Esophagus muscularis mucosa (tissue), 4 donors: ENCODE data around the gene RHOBTB1. TPM values are rescaled to one million over a fixed set of nuclear protein-coding genes. Genes with fewer than 3 reads are reported as not detected.

Experiments
- DNase-seq: peaks from one replicate; pipeline ENCODE4 v3.0.0-alpha.2; 2017; ENCODE audit errors: extremely low spot score
- H3K27ac ChIP-seq, 4 donors: fragments of 200-600 bp; sonication (generic); replicated peaks in 1 of 4; 1 replicate in 3 of 4; 2 replicates in 1 of 4; pipeline ENCODE4 v1.5.1; 2016 to 2019; ENCODE audit warnings: mild to moderate bottlenecking in 1 of 4
- H3K27me3 ChIP-seq, 4 donors: fragments of 200-600 bp; sonication (generic); one replicate each; pipeline versions ENCODE4 v1.5.1 to v1.6.0; 2016 to 2019
- H3K36me3 ChIP-seq, 4 donors: fragments of 200-600 bp; sonication (generic); one replicate each; pipeline ENCODE4 v1.5.1; 2016 to 2019
- H3K4me1 ChIP-seq, 4 donors: fragments of 200-600 bp; sonication (generic); one replicate each; pipeline ENCODE4 v1.5.1; 2016 to 2019
- H3K4me3 ChIP-seq, 4 donors: fragments of 200-600 bp; sonication (generic); 1 replicate in 2 of 4; 2 replicates in 2 of 4; pipeline ENCODE4 v1.5.1; 2016 to 2019; ENCODE audit warnings: mild to moderate bottlenecking in 4 of 4, moderate library complexity in 1 of 4
- H3K9me3 ChIP-seq, 4 donors: fragments of 200-600 bp; sonication (generic); 1 replicate in 3 of 4; 2 replicates in 1 of 4; pipeline ENCODE4 v1.5.1; 2016 to 2019
- CTCF ChIP-seq, 3 experiments: fragments of 200-600 bp in 2 of 3; fragments of 450-650 bp in 1 of 3; sonication (generic) in 2 of 3; IDR thresholded peaks; one replicate each; pipeline ENCODE4 v1.5.1; 2017 to 2019; ENCODE audit warnings: antibody characterized with exemption in 3 of 3, mild to moderate bottlenecking in 2 of 3, moderate library complexity in 1 of 3
- EP300 ChIP-seq: sonication (generic); formaldehyde crosslinking; IDR thresholded peaks from one replicate; pipeline ENCODE4 v1.6.1; 2017; ENCODE audit warnings: antibody characterized with exemption
- POLR2A ChIP-seq: fragments of 450-650 bp; IDR thresholded peaks from one replicate; pipeline ENCODE4 v1.6.1; 2017; ENCODE audit warnings: antibody characterized with exemption, moderate library complexity, mild to moderate bottlenecking, low read depth
- POLR2AphosphoS5 ChIP-seq, 2 donors: sonication (generic); formaldehyde crosslinking; IDR thresholded peaks; one replicate each; pipeline ENCODE4 v1.6.1; 2017; ENCODE audit warnings: antibody characterized with exemption in 2 of 2
- WGBS: methylation state at CpG from one replicate; pipeline ENCODE4 v1.1.5; 2018; 5-methylcytosine and 5-hydroxymethylcytosine counted together
- intact Hi-C: fragments of 100-400 bp; cut with DNase I; formaldehyde crosslinking; loops from one replicate; pipeline ENCODE4 v1.15.1; 2023
- total RNA-seq, 4 donors: library from RNA; depleted of rRNA; stranded (reverse); fragments of >200 nt; gene quantifications; one replicate each; pipeline versions ENCODE4 v1.1.0 to v1.2.1, GENCODE V29; 2016

The RHOBTB1 gene
- total RNA-seq, 4 donors from 2014 or later: 16.7 to 39.2 (median 20.1) TPM

DNA sequence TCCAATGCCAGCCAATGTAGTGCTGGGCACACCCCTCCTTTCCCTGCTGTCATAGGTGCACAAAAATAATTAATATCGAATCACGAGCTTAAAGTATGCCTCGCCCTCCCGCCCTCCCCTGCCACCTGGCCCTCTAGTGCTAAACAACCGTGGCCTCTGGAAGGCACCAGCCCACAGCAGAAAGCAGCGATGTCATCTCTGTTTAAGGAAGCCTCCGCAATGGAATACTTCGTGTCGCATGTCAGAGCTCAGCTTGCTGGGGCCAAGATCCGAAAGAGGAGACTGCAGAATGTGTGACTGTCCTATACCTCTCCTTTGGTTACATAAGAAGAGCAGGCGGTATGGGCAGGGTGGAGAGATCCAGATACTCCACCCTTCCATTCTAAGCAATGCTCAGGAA is 71.5 kb downstream of the RHOBTB1 start:
- intact Hi-C loops: no loop called here
- TF ChIP-seq POLR2A (no peak), POLR2AphosphoS5 (IDR thresholded peaks at IDR 0.05) (no peak), EP300 (no peak), CTCF (IDR thresholded peaks at IDR 0.05) (no peak)
- WGBS: 98% methylated on average over 11 of the region's 11 CpGs
- no peaks in the 10 kb centered on the region for H3K27me3 ChIP-seq
- no peak overlapping the region for H3K27ac ChIP-seq
- H3K4me1 ChIP-seq: peaks cover 0 to 23% (median 20%) of the 10 kb centered on the region in 4 donors
- no peak overlapping the region for H3K4me3 ChIP-seq
- H3K9me3 ChIP-seq: no peaks in the 10 kb centered on the region
- peak; percentile 24 for DNase-seq
- peaks cover 0 to 61% (median 39%) of the 10 kb centered on the region in 4 donors for H3K36me3 ChIP-seq

DNA sequence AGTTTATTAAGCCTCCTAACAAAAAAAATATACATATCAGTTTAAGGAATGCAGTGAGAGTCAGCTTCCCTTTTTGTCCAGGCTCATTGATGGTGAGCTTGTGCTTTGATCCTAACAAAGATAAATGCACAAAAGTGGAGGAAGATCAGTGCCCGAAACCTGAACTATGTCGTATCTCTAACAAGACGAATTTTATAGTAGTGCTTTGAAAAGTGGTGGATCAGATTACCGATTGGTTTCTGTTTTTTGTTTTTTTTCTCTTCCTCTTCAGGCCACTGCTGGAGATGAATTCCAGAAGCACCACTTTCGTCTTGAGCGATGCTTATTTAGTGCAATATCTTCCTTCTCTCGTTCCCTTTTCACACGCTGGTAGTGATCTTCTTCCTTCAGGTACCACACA is 72.8 kb downstream of the RHOBTB1 start:
- WGBS: 84% methylated on average over 8 of the region's 8 CpGs
- TF ChIP-seq EP300: no peak
- TF ChIP-seq POLR2A: no peak
- no peak for TF ChIP-seq POLR2AphosphoS5 (IDR thresholded peaks at IDR 0.05)
- no peak for TF ChIP-seq CTCF (IDR thresholded peaks at IDR 0.05)
- DNase-seq: no peak
- Histone ChIP-seq H3K36me3 (peaks cover 0 to 58% (median 39%) of the 10 kb centered on the region in 4 donors), H3K9me3 (no peaks in the 10 kb centered on the region), H3K27me3 (no peaks in the 10 kb centered on the region), H3K27ac (no peak overlapping the region), H3K4me3 (no peak overlapping the region), H3K4me1 (peaks cover 0 to 11% (median 8%) of the 10 kb centered on the region in 4 donors)
- intact Hi-C loops: no loop called here

- TF ChIP-seq POLR2A (no peak), CTCF (IDR thresholded peaks at IDR 0.05) (no peak), EP300 (no peak)
- H3K9me3 ChIP-seq: no peaks in the 10 kb centered on the region
- no peaks in the 10 kb centered on the region for H3K27me3 ChIP-seq
- 80% methylated on average over 3 of the region's 3 CpGs for WGBS
- H3K4me1 ChIP-seq: peaks cover 0 to 6% (median 4%) of the 10 kb centered on the region in 4 donors
- H3K27ac ChIP-seq: no peak overlapping the region
- intact Hi-C loops: no loop called here
- no peak for DNase-seq
- no peak overlapping the region for H3K4me3 ChIP-seq
- peaks cover 0 to 58% (median 39%) of the 10 kb centered on the region in 4 donors for H3K36me3 ChIP-seq
Observed at GRCh38 chr10:60870803-60871202, 73.2 kb downstream of the RHOBTB1 start.

- DNase-seq: no peak
Observed at GRCh38 chr10:60870416-60870728, 73.6 kb downstream of the RHOBTB1 start.

More at GRCh38 chr10:60870416-60870728, 73.6 kb downstream of the RHOBTB1 start:
- intact Hi-C loops: no loop called here
- WGBS: 94% methylated on average over 2 of the region's 2 CpGs
- Histone ChIP-seq H3K27ac (no peak overlapping the region), H3K9me3 (no peaks in the 10 kb centered on the region), H3K4me1 (peaks cover 0 to 2% (median under 1%) of the 10 kb centered on the region in 4 donors), H3K4me3 (no peak overlapping the region), H3K27me3 (no peaks in the 10 kb centered on the region), H3K36me3 (peaks cover 0 to 58% (median 39%) of the 10 kb centered on the region in 4 donors)
- TF ChIP-seq CTCF (IDR thresholded peaks at IDR 0.05) (peak in 1 of 3 experiments; percentile 27), POLR2A (no peak), POLR2AphosphoS5 (IDR thresholded peaks at IDR 0.05) (no peak), EP300 (no peak)
